Dedifferentiated amniotic fluid mesenchymal stem cell (primary cell): ENCODE results near the gene LCOR.
A peak's percentile ranks its signal among the peaks of the same experiment; 100 is the strongest.

Experiments
- DNase-seq: peaks from one replicate; pipeline ENCODE4 v3.0.0-alpha.2; 2016; ENCODE audit errors: extremely low spot score

Gene LCOR

GRCh38 chr10:96890172-96890513 is 58.0 kb downstream of the LCOR start:
- DNase-seq, result no peak

- DNase-seq, result no peak
Observed at GRCh38 chr10:96890580-96890979, 58.5 kb downstream of the LCOR start.

GRCh38 chr10:96891840-96892239 is 59.7 kb downstream of the LCOR start:
- no peak for DNase-seq

GRCh38 chr10:96895662-96896424 is 63.7 kb downstream of the LCOR start:
- DNase-seq, result no peak

- peak; percentile 18 for DNase-seq
Observed at GRCh38 chr10:96896884-96897589, 64.9 kb downstream of the LCOR start.

GRCh38 chr10:96902117-96902516 is 70.0 kb downstream of the LCOR start:
- DNase-seq, result no peak

- no peak for DNase-seq
Observed at GRCh38 chr10:96902731-96903358, 70.7 kb downstream of the LCOR start.

- DNase-seq, result no peak
Observed at GRCh38 chr10:96904648-96905047, 72.5 kb downstream of the LCOR start.

GRCh38 chr10:96906864-96907263 is 74.8 kb downstream of the LCOR start:
- DNase-seq, result no peak

- DNase-seq, result no peak
Observed at GRCh38 chr10:96910488-96911395, 78.6 kb downstream of the LCOR start.

GRCh38 chr10:96912405-96912804 is 80.3 kb downstream of the LCOR start:
- DNase-seq, result no peak

GRCh38 chr10:96913906-96914305 is 81.8 kb downstream of the LCOR start:
- DNase-seq, result no peak

- no peak for DNase-seq
Observed at GRCh38 chr10:96917628-96918027, 85.5 kb downstream of the LCOR start.

- DNase-seq, result no peak
Observed at GRCh38 chr10:96918214-96919002, 86.3 kb downstream of the LCOR start.

GRCh38 chr10:96919785-96920430 is 87.8 kb downstream of the LCOR start:
- no peak for DNase-seq

- DNase-seq, result no peak
Observed at GRCh38 chr10:96921655-96922054, 89.6 kb downstream of the LCOR start.

- no peak for DNase-seq
Observed at GRCh38 chr10:96922978-96923948, 91.2 kb downstream of the LCOR start.

- DNase-seq, result no peak
Observed at GRCh38 chr10:96924861-96925260, 92.8 kb downstream of the LCOR start.

GRCh38 chr10:96930469-96930868 is 98.4 kb downstream of the LCOR start:
- DNase-seq, result no peak
